Endothelial cell of umbilical vein (primary cell): Measurements from ENCODE around the gene ANKRD44. TPM values are rescaled to one million over a fixed set of nuclear protein-coding genes. Genes with fewer than 3 reads are reported as not detected.

Source experiments
- BruUV-seq: library from RNA; stranded (reverse); fragments of 400-500 nt; replicated peaks from 2 replicates; lab custom pipeline; 2021; lab: Mats Ljungman, UMichigan
- CTCF ChIA-PET: fragments of 300-600, 350-600 bp; sonication (Branson Sonifier 250); formaldehyde crosslinking; loops from one replicate; lab custom pipeline; 2021; ENCODE audit warnings: antibody characterized with exemption, inconsistent platforms; lab: Charles Lee
- POLR2A ChIA-PET: fragments of 300-600, 350-600 bp; sonication (Branson Sonifier 250); formaldehyde crosslinking; loops from one replicate; lab custom pipeline; 2021; ENCODE audit warnings: antibody characterized with exemption, inconsistent platforms; lab: Charles Lee
- DNase-seq: peaks from one replicate; pipeline ENCODE4 v3.0.0-alpha.2; 2011; ENCODE audit warnings: low read depth, low spot score
- FAIRE-seq: peaks from 2 replicates; lab custom pipeline; 2011; peaks lifted over from hg19 to GRCh38; lab: Jason Lieb, UNC
- H2AFZ ChIP-seq: 2 replicates; pipeline ENCODE4 v1.6.0; 2012; ENCODE audit warnings: low read depth, low read length, control low read depth, inconsistent platforms
- H3K27ac ChIP-seq: 2 replicates; pipeline ENCODE4 v1.5.1; 2011; ENCODE audit warnings: low read depth, mild to moderate bottlenecking, control low read depth, low read length, moderate library complexity; ENCODE audit not compliant: insufficient read depth
- H3K27me3 ChIP-seq, 2 experiments: 2 replicates each; pipeline versions ENCODE4 v1.6.0 to v1.6.1; 2011; ENCODE audit warnings: low read length in 2 of 2, mixed read lengths in 1 of 2; ENCODE audit not compliant: control insufficient read depth in 2 of 2, insufficient read depth in 2 of 2
- H3K36me3 ChIP-seq, 2 experiments: 2 replicates in 1 of 2; 3 replicates in 1 of 2; pipeline ENCODE4 v1.5.1; 2011; ENCODE audit warnings: low read length in 2 of 2, mild to moderate bottlenecking in 1 of 2, moderate library complexity in 1 of 2; ENCODE audit not compliant: control insufficient read depth in 2 of 2, insufficient read depth in 2 of 2; ENCODE audit errors: extremely low read depth in 1 of 2
- H3K4me1 ChIP-seq: 3 replicates; pipeline ENCODE4 v1.5.1; 2011; ENCODE audit warnings: mild to moderate bottlenecking, low read length; ENCODE audit not compliant: control insufficient read depth, insufficient read depth; ENCODE audit errors: extremely low read depth
- H3K4me2 ChIP-seq: 2 replicates; pipeline ENCODE4 v1.6.1; 2011; ENCODE audit warnings: low read length, control low read depth, mixed read lengths; ENCODE audit not compliant: insufficient read depth
- H3K4me3 ChIP-seq, 3 experiments: fragments of 200-600 bp in 1 of 3; sonication (generic), shearing (Covaris generic) in 1 of 3; replicated peaks in 1 of 3; 2 replicates each; pipeline ENCODE4 v1.5.1; 2011 to 2016; ENCODE audit warnings: control low read depth in 3 of 3, low read length in 3 of 3, mild to moderate bottlenecking in 2 of 3, inconsistent platforms in 1 of 3, low read depth in 1 of 3, moderate library complexity in 1 of 3; ENCODE audit not compliant: insufficient read depth in 1 of 3
- H3K79me2 ChIP-seq: 2 replicates; pipeline ENCODE4 v1.6.0; 2012; ENCODE audit warnings: low read length, inconsistent platforms; ENCODE audit not compliant: control insufficient read depth, insufficient read depth
- H3K9ac ChIP-seq: replicated peaks from 2 replicates; pipeline ENCODE3; 2011; ENCODE audit warnings: low read length, control low read depth; ENCODE audit not compliant: insufficient read depth; ENCODE audit errors: extremely low read depth
- H3K9me1 ChIP-seq: replicated peaks from 3 replicates; pipeline ENCODE4 v1.6.0; 2011; ENCODE audit warnings: mild to moderate bottlenecking, low read length; ENCODE audit not compliant: control insufficient read depth, insufficient read depth; ENCODE audit errors: extremely low read depth
- H3K9me3 ChIP-seq: replicated peaks from 2 replicates; pipeline ENCODE4 v1.5.1; 2012; ENCODE audit warnings: low read length, inconsistent platforms; ENCODE audit not compliant: control insufficient read depth, insufficient read depth
- H4K20me1 ChIP-seq: replicated peaks from 2 replicates; pipeline ENCODE3; 2011; ENCODE audit warnings: mild to moderate bottlenecking, low read length; ENCODE audit not compliant: control insufficient read depth, insufficient read depth; ENCODE audit errors: extremely low read depth
- CTCF ChIP-seq, 2 donors: IDR thresholded peaks; 1 replicate in 1 of 2; 2 replicates in 1 of 2; pipeline ENCODE4 v1.5.1; 2011; ENCODE audit warnings: low read length in 2 of 2, mild to moderate bottlenecking in 2 of 2, moderate library complexity in 2 of 2, control low read depth in 1 of 2, inconsistent platforms in 1 of 2, low read depth in 1 of 2; ENCODE audit not compliant: insufficient read depth in 1 of 2; ENCODE audit errors: extremely low read depth in 1 of 2
- EZH2 ChIP-seq: IDR thresholded peaks from 2 replicates; pipeline ENCODE4 v1.6.1; 2012; ENCODE audit warnings: borderline replicate concordance, low read depth, mild to moderate bottlenecking, moderate library complexity, low read length, inconsistent platforms; ENCODE audit not compliant: severe bottlenecking
- FOS ChIP-seq: IDR thresholded peaks from 2 replicates; pipeline ENCODE4 v1.6.1; 2011; ENCODE audit warnings: mild to moderate bottlenecking, low read length, moderate library complexity, borderline replicate concordance; ENCODE audit not compliant: insufficient read depth
- GATA2 ChIP-seq: IDR thresholded peaks from 2 replicates; pipeline ENCODE4 v1.7.0; 2011; ENCODE audit warnings: low read depth, mild to moderate bottlenecking, moderate library complexity, mixed read lengths, low read length; ENCODE audit not compliant: insufficient read length, insufficient read depth
- JUN ChIP-seq: IDR thresholded peaks from 2 replicates; pipeline ENCODE4 v1.6.1; 2011; ENCODE audit warnings: borderline replicate concordance, low read depth; ENCODE audit not compliant: insufficient read length, insufficient read depth
- MAX ChIP-seq: IDR thresholded peaks from 2 replicates; pipeline ENCODE4 v1.6.1; 2011; ENCODE audit not compliant: insufficient read depth, insufficient read length
- MYC ChIP-seq: IDR thresholded peaks from one replicate; pipeline ENCODE4 v1.6.1; 2011; ENCODE audit warnings: mild to moderate bottlenecking, low read depth, low read length
- POLR2A ChIP-seq: IDR thresholded peaks from 2 replicates; pipeline ENCODE4 v1.6.1; 2012; ENCODE audit warnings: low read depth, mild to moderate bottlenecking, control low read depth, low read length
- POLR2AphosphoS5 ChIP-seq: IDR thresholded peaks from 2 replicates; pipeline ENCODE4 v1.6.1; 2012; ENCODE audit warnings: low read depth, mild to moderate bottlenecking, control low read depth, low read length, moderate library complexity; ENCODE audit not compliant: insufficient read depth
- dilution Hi-C: fragments of 300-500 bp; cut with MboI; formaldehyde crosslinking; loops from one replicate; pipeline ENCODE4 v1.15.0; 2019; ENCODE audit warnings: low sequenced_read_pairs; ENCODE audit not compliant: extremely low pct_ligation_motif_present
- intact Hi-C: fragments of 100-400 bp; cut with micrococcal nuclease; formaldehyde crosslinking; loops from one replicate; pipeline ENCODE4 v1.10.0; 2022
- polyA plus RNA-seq, 4 experiments: library from polyadenylated mRNA; depleted of rRNA in 3 of 4; stranded (reverse) in 3 of 4; unstranded in 1 of 4; fragments of >200 nt; gene quantifications; 2 replicates each; pipeline versions ENCODE4 v1.2.1 to v1.2.3, GENCODE V29; 2011 to 2012; ENCODE audit warnings: missing spikeins in 1 of 4
- total RNA-seq: library from RNA; stranded (reverse); gene quantifications from 2 replicates; pipeline ENCODE4 v1.2.3, GENCODE V29; 2021

Gene ANKRD44
- total and polyA plus RNA-seq, 2 donors (not counting 3 experiments of a cell fraction or from before 2014, with no cell fraction given): 3.4 to 6.1 TPM

GRCh38 chr2:196992466-196992865 is 318.1 kb downstream of the ANKRD44 start:
- intact Hi-C loops: no loop called here
- POLR2A ChIA-PET: no interaction called here
- BruUV-seq: no TSS peak

More at GRCh38 chr2:196992466-196992865, 318.1 kb downstream of the ANKRD44 start:
- CTCF ChIA-PET: interaction anchor here (0.5 to 4.1 kb wide), 3 partner anchors 19 to 147 kb away, joined by 3 to 15 read pairs (median 6); no protein-coding TSS in a partner anchor
- no peak for TF ChIP-seq JUN
- no peak for TF ChIP-seq POLR2A
- no peak for TF ChIP-seq CTCF (IDR thresholded peaks at IDR 0.05; ENCODE audit: extremely low read depth in 1 of 2, insufficient read depth in 1 of 2, low read depth in 1 of 2, low read length in 2 of 2)
- no peak for TF ChIP-seq POLR2AphosphoS5
- no peak for TF ChIP-seq GATA2
- no peak for TF ChIP-seq MAX
- no peak for TF ChIP-seq EZH2
- TF ChIP-seq MYC: no peak
- no peak for TF ChIP-seq FOS
- Histone ChIP-seq H3K4me2 (no peak overlapping the region), H4K20me1 (no peaks in the 10 kb centered on the region), H3K4me1 (peaks cover 11% of the 10 kb centered on the region), H3K4me3 (no peak overlapping the region), H2AFZ (no peak overlapping the region), H3K36me3 (no peaks in the 10 kb centered on the region), H3K9me1 (no peaks in the 10 kb centered on the region), H3K79me2 (no peaks in the 10 kb centered on the region), H3K9ac (no peak overlapping the region), H3K27ac (no peak overlapping the region), H3K27me3 (no peaks in the 10 kb centered on the region), H3K9me3 (no peaks in the 10 kb centered on the region)
- dilution Hi-C loops: no loop called here
- DNase-seq (no peak), FAIRE-seq (no peak)
